Measurements from ENCODE around the gene KSR2. TPM values are rescaled to one million over a fixed set of nuclear protein-coding genes. Genes with fewer than 3 reads are reported as not detected.

The KSR2 gene
- total and polyA plus RNA-seq, 2 of the 13 experiments (the other 11 are each of a cell fraction or from before 2014, with no cell fraction given): 0.02 TPM; not detected in 1

- no peak for TF ChIP-seq CHCHD3 (CRISPR knock-in tag; IDR thresholded peaks at IDR 0.05)
- TF ChIP-seq HIC2 (CRISPR knock-in tag; IDR thresholded peaks at IDR 0.05; ENCODE audit: low read depth): no peak
- no peak for TF ChIP-seq PBX3 (CRISPR knock-in tag; IDR thresholded peaks at IDR 0.05; ENCODE audit: borderline replicate concordance)
- TF ChIP-seq KDM5A (IDR thresholded peaks at IDR 0.05; ENCODE audit: borderline replicate concordance, low read length): no peak
- TF ChIP-seq IRF1 (CRISPR knock-in tag; IDR thresholded peaks at IDR 0.05; ENCODE audit: low read depth): no peak
- TF ChIP-seq ZNF800 (CRISPR knock-in tag; IDR thresholded peaks at IDR 0.05): no peak
- no peak for TF ChIP-seq SOX6 (IDR thresholded peaks at IDR 0.05)
- no peak for TF ChIP-seq SOX6 (CRISPR knock-in tag; IDR thresholded peaks at IDR 0.05)
- TF ChIP-seq ZNF335 (CRISPR knock-in tag; IDR thresholded peaks at IDR 0.05): no peak
- TF ChIP-seq RERE (CRISPR knock-in tag; IDR thresholded peaks at IDR 0.05; ENCODE audit: low read depth): no peak
- no peak for TF ChIP-seq ZKSCAN1 (IDR thresholded peaks at IDR 0.05; ENCODE audit: low read length)
- no peak for TF ChIP-seq DDIT3 (CRISPR knock-in tag; IDR thresholded peaks at IDR 0.05)
Measured at GRCh38 chr12:117807946-117808345, 160.8 kb downstream of the KSR2 start (continued).

Measured in HepG2 (cell line).